Activated CD4-positive, alpha-beta T cell treated with anti-CD3 and anti-CD28 coated beads, Interleukin-2, amount 50 U/mL, for 48 hours (primary cell): ENCODE data around the gene ARHGAP12.
A peak's percentile ranks its signal among the peaks of the same experiment; 100 is the strongest.

Experiments used
- DNase-seq, 2 experiments: peaks; one replicate each; pipeline ENCODE4 v3.0.0-alpha.2; 2020

Gene ARHGAP12

DNA sequence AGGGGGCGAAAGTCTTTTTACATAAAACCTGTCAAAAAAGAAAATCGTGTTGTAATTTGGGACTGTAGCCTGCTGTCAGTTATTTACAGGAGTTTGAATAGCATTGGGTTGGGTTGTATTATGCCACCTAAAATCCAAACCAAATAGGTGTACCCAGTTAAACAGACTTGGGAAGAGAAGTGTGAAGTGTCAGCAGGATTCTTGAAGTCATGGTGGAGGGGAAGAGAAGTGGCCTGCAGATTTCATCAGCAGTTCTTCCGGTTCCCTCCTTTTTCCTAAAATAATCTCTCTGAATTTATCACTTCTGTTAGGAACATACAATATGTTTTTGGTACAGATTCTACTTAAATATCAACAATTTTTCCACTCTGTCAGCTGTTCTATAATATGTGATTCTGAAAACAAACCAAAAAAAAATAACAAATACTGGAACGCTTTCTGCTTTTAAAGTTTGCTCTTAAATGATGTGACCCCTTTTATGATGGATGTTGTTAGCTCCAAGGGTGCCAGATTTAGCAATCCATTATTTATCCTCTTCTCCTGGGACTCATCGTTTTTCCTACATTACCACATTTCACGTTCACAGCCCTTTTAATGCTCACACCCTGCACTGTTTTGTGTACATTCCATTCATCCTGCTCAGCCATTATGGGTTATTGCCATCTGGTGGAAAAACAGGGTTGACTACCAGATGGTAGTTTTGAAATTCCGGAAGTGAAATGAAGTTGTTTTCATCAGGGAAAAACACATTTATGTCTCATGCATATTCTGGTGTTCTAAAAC, 18.7 kb upstream of the ARHGAP12 start:
- no peak for DNase-seq

DNA sequence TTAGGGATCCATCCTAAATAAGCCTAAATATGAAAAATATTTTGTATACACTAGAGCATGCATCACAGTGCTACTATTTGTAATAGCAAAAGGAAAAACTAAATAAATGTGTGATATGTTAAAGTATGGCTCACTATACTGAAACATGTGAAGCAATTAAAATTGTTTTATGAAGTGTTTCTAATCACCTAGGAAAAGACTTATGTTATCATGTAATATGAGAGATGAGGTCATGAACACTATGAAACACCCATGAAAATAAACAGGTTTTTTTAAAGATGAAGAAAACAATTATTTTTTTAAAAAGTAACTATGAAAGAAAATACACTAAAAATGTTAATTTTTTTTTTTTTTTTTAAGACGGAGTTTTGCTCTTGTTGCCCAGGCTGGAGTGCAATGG, 16.8 kb upstream of the ARHGAP12 start:
- DNase-seq = no peak

DNA sequence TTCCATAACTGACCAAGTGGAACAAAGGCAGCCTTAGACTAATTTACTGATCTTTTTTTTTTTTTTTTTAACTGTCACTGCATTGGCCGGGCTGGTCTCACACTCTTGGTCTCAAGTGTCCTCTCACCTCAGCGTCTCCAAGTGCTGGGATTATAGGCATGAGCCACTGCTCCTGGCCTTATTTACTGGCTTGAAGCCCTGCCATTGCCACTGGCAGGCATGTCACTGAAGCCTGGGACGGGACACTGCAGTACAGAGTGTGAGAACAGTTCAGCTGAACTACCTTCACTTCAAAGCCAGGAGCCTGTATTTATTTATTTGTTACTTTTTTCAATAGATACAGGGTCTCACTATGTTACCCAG, 15.4 kb upstream of the ARHGAP12 start:
- DNase-seq = no peak

DNA sequence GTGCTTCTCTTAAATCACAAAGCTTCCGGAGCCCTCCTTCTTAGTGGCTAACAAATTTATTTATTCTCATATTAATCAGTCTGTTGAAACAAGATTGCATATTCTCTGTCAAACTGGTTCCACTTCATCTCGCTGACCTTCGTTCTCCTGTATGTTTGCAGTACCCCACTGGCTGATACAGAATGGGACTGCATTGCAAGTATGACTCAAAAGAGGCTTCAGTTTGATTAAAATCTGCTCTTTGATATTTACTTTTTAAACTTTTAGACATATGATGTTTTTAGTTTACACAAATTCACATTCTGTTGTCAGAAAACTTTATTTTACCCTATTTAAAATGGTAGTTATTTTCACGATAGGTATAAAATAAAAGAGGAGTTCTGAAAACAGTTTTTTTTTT, 14.3 kb upstream of the ARHGAP12 start:
- no peak for DNase-seq

DNA sequence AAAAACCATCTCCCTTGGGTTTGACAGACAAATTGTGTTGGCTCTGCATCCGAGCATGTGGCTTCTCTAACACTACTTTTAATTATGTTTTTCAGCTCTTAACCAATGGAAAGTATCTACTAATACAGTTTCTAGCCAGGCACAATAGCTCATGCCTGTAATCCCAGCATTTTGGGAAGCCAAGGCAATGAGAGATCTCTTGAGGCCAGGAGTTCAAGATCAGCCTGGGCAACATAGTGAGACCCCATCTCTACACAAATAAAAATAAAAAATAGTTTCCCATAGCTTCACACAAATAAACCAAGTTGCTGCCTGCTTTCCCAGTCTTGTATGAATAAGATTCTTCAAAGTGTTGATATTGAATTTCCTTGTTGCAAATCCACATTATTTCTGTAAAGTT, 13.8 kb upstream of the ARHGAP12 start:
- DNase-seq = no peak

DNA sequence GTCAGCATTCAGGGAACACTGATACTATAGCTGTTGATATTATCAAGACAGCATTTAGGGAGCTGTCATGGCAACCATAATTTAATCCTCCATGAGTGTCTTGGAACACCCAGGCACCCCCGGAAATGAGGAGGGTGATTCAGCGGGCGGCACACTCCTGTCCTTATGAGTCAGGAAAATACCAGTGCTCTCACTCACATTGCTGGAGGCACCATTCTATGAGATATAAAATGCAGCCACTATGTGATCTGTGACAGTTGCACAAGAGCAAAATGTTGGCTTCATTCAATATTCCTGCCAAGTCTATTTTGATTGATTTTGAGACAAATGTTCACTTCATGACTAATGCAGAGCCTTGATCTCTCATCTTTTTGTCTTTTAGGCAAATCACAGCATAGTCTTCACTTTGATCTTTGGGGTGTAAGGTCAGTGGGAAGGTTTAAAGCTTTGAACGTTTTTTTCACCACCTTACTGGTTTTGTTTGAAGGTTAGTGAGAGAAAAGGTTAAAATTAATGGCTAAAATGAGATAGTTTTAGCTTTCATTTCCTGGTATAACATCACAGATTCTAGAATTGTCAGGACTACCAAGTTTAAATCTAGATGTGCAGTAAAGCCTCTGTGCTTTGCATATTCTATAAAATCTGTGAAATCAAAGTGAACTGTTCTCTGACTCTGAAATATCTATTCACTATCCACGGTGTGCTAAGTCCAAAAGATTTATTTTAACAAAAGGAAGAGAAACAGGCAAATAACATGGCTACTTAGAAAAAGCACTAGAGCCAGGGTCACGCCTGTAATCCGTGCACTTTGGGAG, 12.4 kb upstream of the ARHGAP12 start:
- peak in 1 of 2 experiments; percentile 15 for DNase-seq

DNA sequence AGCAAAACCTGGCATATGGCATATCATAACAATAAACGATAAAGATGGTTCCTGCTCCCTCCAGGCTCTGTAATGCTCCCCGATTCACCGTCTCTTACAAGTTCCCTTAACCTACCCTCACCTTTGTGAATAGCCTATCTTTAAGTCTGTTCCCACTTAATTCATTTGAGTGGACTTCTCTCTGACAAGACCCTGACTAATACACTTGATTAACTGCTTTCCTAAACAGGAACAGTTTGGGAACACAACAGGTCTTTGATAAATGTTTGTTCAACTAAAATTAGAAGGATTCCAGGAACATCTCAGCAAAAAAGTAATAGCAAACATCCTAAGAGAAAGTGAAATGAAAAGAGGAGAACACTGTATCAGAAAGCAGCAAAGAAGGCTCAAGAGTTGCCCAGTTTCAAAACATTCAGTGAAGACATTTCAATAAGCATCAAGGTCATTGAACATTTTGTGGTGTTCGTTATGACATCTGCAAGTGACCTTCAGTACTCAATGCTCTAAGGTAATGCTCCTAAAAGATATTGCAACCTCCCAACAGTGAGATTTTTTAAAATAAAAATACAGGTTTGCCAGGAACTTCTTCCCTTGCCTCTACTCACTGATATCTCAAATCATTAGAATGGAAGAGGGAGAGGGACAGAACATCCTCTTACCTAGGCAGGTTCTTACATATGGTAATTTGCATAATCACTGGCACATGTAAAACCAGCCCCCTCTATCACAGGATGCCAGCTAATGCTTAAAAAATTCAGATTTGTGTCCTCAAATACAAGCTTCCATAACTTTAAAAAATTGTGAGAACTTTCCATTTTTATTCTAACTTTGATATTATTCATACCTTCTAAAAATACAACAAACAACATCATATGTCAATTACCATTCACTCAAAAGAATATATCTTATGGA, 11.4 kb upstream of the ARHGAP12 start:
- DNase-seq = no peak

DNA sequence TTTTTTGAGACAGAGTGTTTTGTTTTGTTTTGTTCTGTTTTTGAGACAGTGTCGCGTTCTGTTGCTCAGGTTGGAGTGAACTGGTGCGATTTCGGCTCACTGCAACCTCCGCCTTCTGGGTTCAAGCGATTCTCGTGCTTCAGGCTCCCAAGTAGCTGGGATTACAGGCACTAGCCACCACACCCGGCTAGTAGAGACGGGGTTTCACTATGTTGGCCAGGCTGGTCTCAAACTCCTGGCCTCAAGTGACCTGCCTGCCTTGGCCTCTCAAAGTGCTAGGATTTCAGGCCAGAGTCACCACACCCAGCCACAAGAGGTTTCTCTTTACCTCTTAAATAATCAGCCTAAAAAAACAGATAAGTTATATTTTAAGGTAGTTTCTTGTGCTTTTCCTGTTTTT, 8.7 kb upstream of the ARHGAP12 start:
- no peak for DNase-seq

DNA sequence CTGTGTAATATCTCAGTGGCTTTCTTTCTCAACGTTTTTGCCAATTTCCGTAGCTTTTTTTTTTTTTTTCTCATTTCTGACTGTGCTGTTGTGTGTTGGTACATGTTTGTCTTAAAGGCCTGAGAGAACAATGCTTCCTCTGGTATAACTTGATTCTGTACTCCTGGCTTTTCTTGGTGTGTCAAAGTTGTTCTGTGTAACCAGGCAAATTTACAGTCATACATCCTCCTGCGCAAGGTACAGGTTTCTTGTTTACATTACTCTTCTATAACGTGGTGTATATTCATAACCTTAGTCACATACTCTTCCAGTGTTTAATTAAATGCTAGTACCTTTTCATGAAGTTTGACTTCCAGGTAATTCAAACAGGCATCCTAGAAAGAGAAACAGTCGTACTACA, 8.3 kb upstream of the ARHGAP12 start:
- DNase-seq = no peak

DNA sequence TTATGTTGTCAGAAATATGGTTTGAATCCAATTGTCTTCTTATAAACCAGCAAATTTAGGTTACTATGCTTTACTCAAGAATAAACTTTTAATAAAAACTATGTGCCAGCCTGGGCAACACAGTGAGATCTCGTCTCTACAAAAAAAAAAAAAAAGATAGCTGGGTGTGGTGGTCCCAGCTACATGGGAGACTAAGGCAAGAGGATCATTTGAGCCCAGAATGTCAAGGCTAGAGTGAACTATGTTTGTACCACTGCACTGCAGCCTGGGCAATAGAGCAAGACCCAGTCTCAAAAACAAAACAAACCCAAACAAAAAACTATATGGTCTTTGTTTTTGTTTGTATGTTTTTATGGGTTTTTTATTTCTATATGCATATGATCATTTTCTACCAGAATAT, 7.5 kb upstream of the ARHGAP12 start:
- DNase-seq = no peak

DNA sequence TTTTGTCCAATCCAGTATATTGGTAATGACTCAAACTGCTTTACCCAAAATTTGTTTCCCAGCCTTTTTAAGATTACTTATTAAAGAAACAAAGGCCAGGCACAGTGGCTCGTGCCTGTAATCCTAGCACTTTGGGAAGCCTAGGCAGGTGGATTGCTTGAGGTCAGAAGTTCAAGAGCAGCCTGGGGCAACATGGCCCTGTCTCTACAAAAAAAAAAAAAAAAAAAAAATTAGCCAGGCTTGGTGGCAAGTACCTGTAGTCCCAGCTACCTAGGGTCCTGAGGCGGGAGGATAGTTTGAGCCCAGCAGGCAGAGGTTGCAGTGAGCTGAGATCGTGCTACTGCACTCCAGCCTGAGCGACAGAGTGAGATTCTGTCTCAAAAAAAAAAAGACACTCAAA, 7.0 kb upstream of the ARHGAP12 start:
- no peak for DNase-seq

DNA sequence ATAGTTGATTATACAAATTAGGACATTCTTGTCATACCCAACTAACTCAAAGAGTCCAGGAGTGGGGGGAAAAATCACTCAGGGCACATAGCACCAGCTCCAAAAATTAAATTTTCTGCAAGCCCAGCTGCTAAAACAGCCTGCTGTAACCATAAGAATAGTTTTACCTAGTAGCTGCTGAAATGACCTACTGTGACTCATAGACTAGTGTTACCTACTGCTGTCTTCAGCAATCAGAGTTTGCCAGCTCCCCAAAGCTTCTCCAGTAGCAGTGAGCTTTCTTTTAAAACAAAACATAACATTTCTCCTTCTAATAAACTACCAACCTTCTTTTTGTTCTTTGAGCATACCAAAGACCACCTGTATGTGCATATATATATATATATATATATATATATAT, 4.2 kb upstream of the ARHGAP12 start:
- DNase-seq = no peak

DNA sequence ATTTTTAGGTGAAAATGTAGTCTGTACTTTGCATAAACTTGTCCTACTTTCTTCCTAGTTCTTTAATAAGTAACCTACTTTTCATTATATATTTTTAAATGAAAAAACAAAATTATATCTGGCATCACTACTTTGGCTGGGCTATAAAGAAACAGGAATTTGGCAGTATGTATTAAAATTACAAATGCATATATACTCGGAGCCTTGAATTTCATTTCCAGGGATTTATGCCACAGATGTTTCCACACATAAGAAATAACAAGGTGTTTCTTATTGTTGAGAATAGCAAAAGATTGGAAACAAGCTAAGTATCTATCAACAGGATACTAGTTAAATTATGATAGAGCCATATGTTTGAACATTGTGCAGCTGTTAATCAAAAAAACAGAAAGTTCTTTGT, 2.2 kb upstream of the ARHGAP12 start:
- DNase-seq = no peak

DNA sequence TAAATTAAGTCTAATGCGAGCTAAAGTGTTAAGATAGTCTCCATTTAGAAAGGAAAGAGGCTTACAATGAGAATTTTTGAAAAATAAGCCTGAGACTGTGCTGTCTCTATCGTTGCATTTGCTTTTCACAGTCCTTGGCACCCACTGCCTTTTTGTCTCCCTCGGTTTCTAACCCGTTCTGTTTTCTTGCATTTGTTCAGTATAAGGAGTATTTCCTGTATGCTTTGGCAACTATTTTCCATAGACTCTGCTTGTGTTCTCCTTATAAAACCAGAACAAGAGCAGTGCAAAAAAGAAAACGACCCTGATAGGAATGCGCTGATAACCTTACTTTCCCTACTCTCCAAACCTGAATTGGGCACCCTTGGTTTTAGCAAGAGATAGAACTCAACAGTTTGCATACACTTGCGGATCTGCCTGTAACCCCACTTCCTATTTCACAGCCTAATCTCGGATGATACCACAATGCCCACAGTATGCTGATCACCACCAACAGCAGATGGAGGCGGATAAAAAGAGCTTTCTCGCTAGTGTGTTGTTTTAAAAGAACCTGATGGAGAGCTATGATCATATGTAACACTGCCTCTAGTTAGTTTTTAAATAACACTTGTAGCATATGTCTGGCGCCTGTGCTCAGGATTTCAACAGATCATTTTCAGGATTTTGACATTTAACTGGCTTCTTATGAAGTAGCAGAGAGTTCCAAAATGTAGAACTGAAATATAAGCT, 1.6 kb upstream of the ARHGAP12 start:
- DNase-seq = peak in 1 of 2 experiments; percentile 5

DNA sequence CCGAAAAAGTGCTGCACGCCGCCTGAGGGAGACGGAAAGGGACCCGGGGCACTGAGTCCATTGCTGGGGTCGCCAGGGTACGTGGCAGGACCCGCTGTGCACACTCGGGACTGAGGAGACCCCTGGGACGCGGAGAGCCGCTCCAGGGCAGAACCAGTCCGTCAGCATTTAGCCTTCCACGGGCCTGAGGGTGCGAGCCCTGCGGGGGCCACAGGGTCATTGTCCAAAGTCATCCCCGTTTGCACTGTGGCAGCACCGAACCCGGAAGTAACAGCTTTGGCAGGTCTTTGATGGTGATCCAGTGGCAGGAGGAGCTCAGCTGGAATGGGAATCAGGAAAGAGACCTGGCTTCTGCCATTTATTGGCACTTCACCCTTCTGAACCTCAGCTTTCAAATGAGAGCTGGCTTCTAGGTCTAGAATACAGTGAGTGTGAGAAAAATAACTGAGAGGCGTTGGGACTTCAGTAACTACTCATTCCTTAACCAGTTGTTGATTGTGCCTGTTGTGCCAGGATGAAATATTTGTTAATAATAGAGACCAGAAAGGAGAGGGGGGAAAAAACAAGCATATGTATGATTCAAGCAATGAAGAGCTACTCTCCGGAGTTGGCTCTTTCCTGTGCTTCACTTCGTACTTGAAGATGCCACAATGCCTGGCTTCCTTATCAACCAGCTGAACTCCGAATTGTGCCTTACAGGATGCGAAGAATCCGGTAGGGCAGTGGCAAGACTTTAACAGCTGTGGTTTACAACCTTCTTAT, 811 bp upstream of the ARHGAP12 start:
- peak; percentile 16 to 24 for DNase-seq

DNA sequence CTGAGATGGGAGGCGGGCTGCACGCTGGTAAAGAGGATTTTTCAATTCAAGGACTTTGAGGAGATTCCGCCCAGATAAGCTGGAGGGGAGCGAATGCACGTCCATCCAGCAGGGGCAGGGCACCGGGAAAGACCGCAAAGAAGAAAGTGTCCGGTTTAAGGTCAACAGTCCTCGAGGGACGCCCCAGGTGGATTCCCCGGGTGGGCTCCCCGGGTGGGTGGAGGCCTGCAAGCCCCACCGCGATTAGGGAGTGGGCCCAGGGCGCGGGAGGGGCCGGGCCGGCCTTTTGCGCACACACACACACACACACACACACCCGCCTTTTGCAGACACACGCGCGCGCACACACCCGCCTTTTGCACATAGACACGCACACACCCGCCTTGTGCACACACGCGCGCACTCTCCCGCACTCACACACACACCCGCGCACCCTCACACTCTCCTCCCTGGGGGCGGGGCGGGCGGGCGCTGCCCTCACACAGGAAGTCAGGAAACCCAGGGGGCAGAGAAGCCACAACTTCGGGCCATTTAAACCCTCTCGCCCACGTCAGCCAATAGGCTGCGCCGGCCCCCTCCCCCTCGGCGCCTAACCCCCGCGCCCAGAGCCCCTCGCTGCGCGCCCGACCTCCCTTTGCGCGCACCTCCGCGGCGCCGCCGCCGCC, 615 bp downstream of the ARHGAP12 start:
- peak; percentile 44 to 50 for DNase-seq

DNA sequence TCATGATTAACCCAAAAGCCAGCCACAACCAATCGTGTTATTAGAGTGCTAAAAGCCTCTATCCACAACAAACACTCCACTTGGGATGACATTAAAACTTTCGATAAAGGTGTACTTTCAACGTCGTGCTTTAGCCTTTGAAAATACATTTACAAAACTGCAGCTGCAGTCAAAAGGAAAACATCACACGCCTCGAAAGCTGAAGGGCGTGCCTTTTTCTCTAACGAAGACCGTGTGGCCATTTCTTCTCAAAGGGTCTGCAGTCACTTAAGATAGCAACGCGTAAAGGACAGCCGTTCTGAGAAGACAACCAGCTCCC, 1.1 kb downstream of the ARHGAP12 start:
- no peak for DNase-seq

DNA sequence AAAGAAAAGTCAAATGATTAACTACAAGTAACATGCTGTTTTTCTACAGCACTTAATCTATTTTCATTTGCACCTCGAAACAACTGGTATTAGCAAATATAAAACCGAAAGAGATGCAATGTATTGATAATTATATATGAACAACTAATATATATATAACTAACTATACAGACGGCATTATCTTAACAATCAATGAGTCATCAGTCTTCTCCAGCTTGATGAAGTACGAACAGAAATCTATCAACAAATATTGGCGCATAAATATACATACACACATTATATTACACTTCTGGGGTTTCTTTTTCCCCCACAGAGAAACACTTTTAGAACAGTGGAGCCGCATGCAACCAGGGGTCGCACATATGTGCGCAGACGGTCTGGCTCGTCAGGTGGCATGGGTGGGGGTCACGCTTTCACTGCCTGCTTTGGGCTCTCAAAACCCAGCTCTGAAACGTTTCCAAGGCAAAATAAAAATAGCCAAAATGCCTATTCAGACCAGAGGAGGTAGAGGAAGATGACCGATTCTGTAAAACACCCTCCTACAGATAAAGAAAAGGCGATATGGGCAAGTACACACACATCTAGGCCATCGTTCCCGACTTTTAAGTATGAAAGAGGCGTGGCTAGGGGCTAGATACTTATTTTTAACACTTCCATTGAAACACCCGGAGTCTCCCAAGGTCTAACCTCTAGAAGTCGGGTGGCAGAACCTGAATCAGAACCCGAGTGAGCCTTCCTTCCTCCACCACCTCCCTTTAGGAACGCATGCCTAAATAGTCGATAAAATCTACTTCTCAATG, 1.7 kb downstream of the ARHGAP12 start:
- peak in 1 of 2 experiments; percentile 10 for DNase-seq

DNA sequence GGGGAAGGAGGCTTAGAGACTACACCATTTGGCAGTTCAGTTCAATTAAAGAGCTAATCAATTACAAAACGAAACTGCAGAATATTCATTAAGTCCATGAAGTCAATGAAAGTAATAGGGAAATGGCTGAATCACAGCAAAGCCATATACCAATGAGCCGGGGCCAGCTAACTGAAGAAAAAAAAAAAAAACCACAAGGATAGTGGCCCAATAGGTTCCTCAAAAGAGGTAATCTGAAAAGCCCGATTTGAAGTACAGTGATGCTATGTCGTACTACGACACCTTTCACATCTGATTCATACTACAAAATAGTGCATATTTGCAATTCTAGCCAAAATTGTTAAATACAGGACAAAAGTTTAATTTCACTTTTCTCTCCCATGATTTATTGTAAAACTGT, 2.5 kb downstream of the ARHGAP12 start:
- no peak for DNase-seq

DNA sequence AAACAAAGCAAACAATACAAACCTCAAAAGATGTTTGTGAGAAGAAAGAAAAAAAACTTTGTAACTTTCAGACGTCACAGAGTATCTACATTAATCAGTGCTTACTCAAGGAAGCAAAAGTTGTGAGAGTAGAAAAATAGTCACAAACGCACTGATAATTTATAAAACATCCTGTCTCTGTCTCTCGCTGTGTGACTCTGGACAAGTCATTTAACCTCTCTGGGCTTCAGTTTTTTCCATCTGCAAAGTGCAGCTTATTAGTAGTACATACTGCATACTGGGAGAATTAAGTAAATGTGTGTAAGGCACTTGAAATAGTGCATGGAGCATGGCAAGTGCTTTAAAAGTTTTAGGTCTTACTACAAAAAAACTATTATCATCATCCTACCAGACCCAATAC, 3.8 kb downstream of the ARHGAP12 start:
- no peak for DNase-seq

DNA sequence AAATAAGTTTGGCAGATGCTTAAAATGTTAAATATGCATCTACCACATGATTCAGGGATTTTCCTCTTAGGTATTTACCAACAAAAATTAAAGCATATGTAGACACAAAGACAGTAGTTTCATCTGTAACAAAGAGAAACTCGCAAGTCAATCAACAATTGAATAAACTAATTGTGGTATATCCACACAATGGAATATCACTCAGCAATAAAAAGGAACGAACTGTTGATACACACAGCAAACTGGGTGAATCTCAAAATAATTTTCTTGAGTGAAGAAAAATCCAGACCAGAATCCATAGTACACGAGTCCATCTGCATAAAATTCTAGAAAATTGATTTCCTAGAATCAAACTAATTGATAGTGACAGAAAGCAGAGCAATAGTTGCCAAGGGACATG, 5.2 kb downstream of the ARHGAP12 start:
- DNase-seq = no peak
